ENCODE results near the gene SRPK2.
A peak's percentile ranks its signal among the peaks of the same experiment; 100 is the strongest.

The SRPK2 gene

GRCh38 chr7:105185290-105186010 lies 203.3 kb downstream of the SRPK2 start:
- H3K9me3 ChIP-seq (ENCODE audit: severe bottlenecking): no peaks in the 10 kb centered on the region
- TF ChIP-seq, protein P1, sequence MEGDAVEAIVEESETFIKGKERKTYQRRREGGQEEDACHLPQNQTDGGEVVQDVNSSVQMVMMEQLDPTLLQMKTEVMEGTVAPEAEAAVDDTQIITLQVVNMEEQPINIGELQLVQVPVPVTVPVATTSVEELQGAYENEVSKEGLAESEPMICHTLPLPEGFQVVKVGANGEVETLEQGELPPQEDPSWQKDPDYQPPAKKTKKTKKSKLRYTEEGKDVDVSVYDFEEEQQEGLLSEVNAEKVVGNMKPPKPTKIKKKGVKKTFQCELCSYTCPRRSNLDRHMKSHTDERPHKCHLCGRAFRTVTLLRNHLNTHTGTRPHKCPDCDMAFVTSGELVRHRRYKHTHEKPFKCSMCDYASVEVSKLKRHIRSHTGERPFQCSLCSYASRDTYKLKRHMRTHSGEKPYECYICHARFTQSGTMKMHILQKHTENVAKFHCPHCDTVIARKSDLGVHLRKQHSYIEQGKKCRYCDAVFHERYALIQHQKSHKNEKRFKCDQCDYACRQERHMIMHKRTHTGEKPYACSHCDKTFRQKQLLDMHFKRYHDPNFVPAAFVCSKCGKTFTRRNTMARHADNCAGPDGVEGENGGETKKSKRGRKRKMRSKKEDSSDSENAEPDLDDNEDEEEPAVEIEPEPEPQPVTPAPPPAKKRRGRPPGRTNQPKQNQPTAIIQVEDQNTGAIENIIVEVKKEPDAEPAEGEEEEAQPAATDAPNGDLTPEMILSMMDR (IDR thresholded peaks at IDR 0.05; ENCODE audit: poor library complexity, severe bottlenecking): no peak
- H3K36me3 ChIP-seq (ENCODE audit: low read depth): 0 out of 2 replicates have a peak, but pooled peaks cover 7% of the 10 kb centered on the region
- peak overlapping the region; percentile 95 for H3K27ac ChIP-seq (ENCODE audit: poor library complexity, severe bottlenecking)
- no peak for DNase-seq (ENCODE audit: low spot score)
- H3K27me3 ChIP-seq (ENCODE audit: insufficient read depth, poor library complexity, severe bottlenecking): no peaks in the 10 kb centered on the region
- H3K4me3 ChIP-seq (ENCODE audit: severe bottlenecking): peak overlapping the region; percentile 17
- H3K4me1 ChIP-seq (ENCODE audit: insufficient read depth, poor library complexity, severe bottlenecking): peaks cover 49% of the 10 kb centered on the region
- ATAC-seq (ENCODE audit: low read depth): peak; percentile 87

- DNase-seq (ENCODE audit: low spot score) (no peak), ATAC-seq (ENCODE audit: low read depth) (no peak)
- Histone ChIP-seq H3K4me3 (ENCODE audit: severe bottlenecking) (no peak overlapping the region), H3K4me1 (ENCODE audit: insufficient read depth, poor library complexity, severe bottlenecking) (peaks cover 14% of the 10 kb centered on the region), H3K27me3 (ENCODE audit: insufficient read depth, poor library complexity, severe bottlenecking) (no peaks in the 10 kb centered on the region), H3K9me3 (ENCODE audit: severe bottlenecking) (peaks cover 4% of the 10 kb centered on the region), H3K36me3 (ENCODE audit: low read depth) (0 out of 2 replicates have a peak, but pooled peaks cover 7% of the 10 kb centered on the region), H3K27ac (ENCODE audit: poor library complexity, severe bottlenecking) (no peak overlapping the region)
- TF ChIP-seq, protein P1 (IDR thresholded peaks at IDR 0.05; ENCODE audit: poor library complexity, severe bottlenecking): no peak
These were observed 208.7 kb downstream of the SRPK2 start for GRCh38 chr7:105180002-105180401.

GRCh38 chr7:105178928-105179541 lies 209.7 kb downstream of the SRPK2 start:
- no peak for DNase-seq (ENCODE audit: low spot score)
- ATAC-seq (ENCODE audit: low read depth): 0 out of 3 replicates have a peak, but pooled peaks have one; percentile 31

GRCh38 chr7:105178177-105178576 lies 210.5 kb downstream of the SRPK2 start:
- peak overlapping the region; percentile 17 for H3K27ac ChIP-seq (ENCODE audit: poor library complexity, severe bottlenecking)
- ATAC-seq (ENCODE audit: low read depth) (no peak), DNase-seq (ENCODE audit: low spot score) (no peak)
- H3K9me3 ChIP-seq (ENCODE audit: severe bottlenecking): peaks cover 4% of the 10 kb centered on the region
- no peaks in the 10 kb centered on the region for H3K27me3 ChIP-seq (ENCODE audit: insufficient read depth, poor library complexity, severe bottlenecking)
- no peak overlapping the region for H3K4me3 ChIP-seq (ENCODE audit: severe bottlenecking)
- H3K4me1 ChIP-seq (ENCODE audit: insufficient read depth, poor library complexity, severe bottlenecking): peaks cover 7% of the 10 kb centered on the region
- H3K36me3 ChIP-seq (ENCODE audit: low read depth): no peaks in the 10 kb centered on the region
- TF ChIP-seq, protein P1 (IDR thresholded peaks at IDR 0.05; ENCODE audit: poor library complexity, severe bottlenecking): no peak

More at GRCh38 chr7:105178928-105179541, 209.7 kb downstream of the SRPK2 start:
- Histone ChIP-seq H3K27me3 (ENCODE audit: insufficient read depth, poor library complexity, severe bottlenecking) (no peaks in the 10 kb centered on the region), H3K4me1 (ENCODE audit: insufficient read depth, poor library complexity, severe bottlenecking) (peaks cover 7% of the 10 kb centered on the region), H3K4me3 (ENCODE audit: severe bottlenecking) (no peak overlapping the region), H3K9me3 (ENCODE audit: severe bottlenecking) (peaks cover 4% of the 10 kb centered on the region), H3K27ac (ENCODE audit: poor library complexity, severe bottlenecking) (peak overlapping the region; percentile 17), H3K36me3 (ENCODE audit: low read depth) (no peaks in the 10 kb centered on the region)
- TF ChIP-seq, protein P1 (IDR thresholded peaks at IDR 0.05; ENCODE audit: poor library complexity, severe bottlenecking): no peak
